Activated CD4-positive, alpha-beta T cell treated with anti-CD3 and anti-CD28 coated beads, Interleukin-10, Interleukin-2, amounts not matched to agents 100 ng/mL and 50 ng/mL, durations not matched to agents 16 hours and 8 hours (primary cell): ENCODE data around the gene HMGB4.

Source experiments
- DNase-seq: peaks from one replicate; pipeline ENCODE4 v3.0.0-alpha.2; 2020

Gene HMGB4, protein sequence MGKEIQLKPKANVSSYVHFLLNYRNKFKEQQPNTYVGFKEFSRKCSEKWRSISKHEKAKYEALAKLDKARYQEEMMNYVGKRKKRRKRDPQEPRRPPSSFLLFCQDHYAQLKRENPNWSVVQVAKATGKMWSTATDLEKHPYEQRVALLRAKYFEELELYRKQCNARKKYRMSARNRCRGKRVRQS

GRCh38 chr1:33863779-33864178, at the start of gene HMGB4:
HMGB4 (plus strand) TSS chr1:33864079; CDS start chr1:33864192, 113 bp downstream.
- DNase-seq, result no peak

- DNase-seq, result no peak
Observed at GRCh38 chr1:33814166-33814565, 49.7 kb upstream of the HMGB4 start.

GRCh38 chr1:33815061-33815460, 48.8 kb upstream of the HMGB4 start:
- no peak for DNase-seq

- DNase-seq, result no peak
Observed at GRCh38 chr1:33818071-33818470, 45.8 kb upstream of the HMGB4 start.

DNA sequence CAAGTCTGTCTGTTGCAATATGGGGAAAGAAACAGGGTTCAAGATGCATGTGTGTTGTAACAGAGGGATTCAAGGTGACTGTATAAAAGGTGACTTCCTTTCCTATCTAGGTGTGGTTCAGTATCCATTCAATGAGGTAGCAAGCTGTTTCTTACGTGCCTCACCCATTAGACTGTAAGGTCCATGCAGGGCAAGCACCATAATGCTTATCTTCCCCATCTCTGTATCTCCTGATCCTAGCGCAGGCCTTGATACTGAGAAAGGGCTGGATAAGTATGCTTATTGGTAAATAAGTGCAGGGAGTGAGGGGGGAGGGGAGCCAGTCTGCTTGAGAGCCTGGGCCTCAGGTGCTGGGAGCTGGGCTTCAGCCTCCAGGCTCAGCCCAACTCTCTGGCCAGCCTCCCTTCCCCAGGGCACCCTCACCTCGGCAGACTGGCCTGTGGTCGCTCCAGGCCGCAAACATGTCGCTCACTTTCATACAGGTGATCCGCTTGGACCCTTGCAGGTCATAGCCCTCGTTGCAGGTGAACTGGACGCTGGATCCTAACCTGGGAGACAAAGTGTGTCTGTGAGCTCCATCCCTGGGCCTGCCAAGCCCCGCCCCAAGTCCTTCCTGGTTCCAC, 44.5 kb upstream of the HMGB4 start:
- no peak for DNase-seq

GRCh38 chr1:33819913-33820311, 44.0 kb upstream of the HMGB4 start:
- DNase-seq, result no peak

DNA sequence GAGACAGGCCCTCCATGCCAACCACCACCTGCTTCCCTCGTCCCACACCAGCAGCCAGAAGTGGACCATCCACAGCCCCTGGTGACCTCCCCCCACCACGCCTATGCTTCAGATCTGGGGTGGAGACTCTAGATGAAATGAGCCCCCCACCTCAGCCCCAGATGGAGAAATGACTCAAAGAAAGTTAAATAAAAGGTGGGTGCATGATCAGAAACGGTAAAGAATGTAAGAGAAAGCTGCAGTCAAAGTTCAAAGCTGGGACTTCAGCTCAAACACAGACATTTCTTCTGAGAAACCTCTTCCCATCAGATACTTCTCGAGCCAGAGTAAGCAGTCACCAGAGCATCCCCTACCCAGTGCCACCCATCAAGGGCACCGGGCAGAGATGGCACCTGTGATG, 43.1 kb upstream of the HMGB4 start:
- no peak for DNase-seq

- no peak for DNase-seq
Observed at GRCh38 chr1:33821291-33821690, 42.6 kb upstream of the HMGB4 start.

DNA sequence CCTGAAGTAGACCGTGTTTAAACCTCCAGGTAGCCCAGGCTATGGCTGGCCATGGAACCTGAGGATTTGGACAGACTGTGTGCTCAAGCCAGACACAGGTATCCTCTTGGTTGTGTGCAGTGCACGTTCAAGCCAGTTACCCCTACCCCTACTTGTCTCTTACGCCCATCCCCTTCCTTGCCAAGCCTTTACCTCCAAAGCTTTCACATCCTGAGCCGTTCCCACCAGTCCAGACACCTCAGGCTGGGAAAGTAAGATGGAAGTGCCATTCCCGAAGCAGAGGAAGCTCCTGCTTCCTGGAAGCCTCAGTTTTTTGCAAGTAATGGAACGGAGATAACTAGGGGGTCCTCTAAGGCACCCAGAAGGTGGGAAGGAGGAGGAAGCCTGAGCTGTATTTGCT, 41.5 kb upstream of the HMGB4 start:
- no peak for DNase-seq

GRCh38 chr1:33823401-33823800, 40.5 kb upstream of the HMGB4 start:
- DNase-seq, result no peak

DNA sequence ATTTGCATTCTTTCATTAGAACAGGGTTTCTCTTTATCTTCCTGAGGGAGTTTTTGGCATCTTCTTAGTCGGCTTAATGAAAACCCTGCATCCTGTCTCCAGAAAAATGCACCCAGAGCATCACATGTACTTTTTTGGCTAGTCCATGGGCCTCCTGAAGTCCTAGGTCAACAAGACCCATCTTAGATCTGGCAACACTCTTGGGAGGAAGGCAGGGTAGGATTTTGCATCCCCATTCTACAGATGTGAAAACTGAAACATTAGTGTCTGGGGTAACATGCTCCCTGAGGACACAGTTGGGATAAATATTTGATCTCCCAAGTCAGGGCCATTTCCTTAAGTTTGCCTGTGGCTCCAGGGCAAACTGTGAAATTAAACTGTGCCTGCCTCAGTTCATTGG, 40.0 kb upstream of the HMGB4 start:
- no peak for DNase-seq

DNA sequence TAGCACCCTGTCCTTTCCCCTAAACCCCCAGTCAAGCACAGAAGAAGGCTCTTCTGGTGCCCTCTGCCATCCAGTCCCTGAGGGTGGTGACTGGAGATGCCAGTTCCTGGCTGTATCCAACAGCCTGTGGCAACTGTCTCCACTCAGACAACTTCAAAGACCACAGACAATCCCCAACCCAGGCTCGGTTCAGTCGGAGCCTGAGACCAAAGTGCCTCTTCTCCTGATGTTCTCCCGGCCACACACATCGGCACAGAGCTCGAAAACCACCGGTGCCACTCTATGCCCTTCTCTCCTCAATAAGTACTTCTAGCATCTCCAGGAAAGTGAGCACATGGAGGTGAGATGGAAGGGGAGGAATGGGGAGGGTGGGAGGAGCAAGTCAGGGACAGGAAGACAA, 39.6 kb upstream of the HMGB4 start:
- DNase-seq, result no peak

DNA sequence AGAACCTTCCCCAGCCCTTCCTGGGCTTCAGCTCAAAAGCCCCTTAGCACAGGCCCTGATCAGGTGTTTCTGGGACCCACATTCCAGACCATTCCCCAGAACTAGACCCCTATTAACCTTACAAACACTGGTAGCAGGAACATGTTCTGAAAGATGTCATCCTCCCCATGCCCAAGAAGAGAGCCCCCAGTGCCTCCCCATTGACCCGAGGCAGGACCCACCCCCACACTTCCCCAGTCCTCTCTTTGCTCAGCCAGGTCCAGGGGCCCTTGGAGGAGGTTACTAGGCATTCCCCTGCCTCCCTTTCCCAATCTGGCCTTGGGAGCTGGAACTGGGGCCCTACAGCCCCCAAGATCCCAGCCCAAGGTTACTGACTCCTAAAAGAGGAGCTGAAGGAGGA, 38.9 kb upstream of the HMGB4 start:
- no peak for DNase-seq

- no peak for DNase-seq
Observed at GRCh38 chr1:33825506-33825905, 38.4 kb upstream of the HMGB4 start.

DNA sequence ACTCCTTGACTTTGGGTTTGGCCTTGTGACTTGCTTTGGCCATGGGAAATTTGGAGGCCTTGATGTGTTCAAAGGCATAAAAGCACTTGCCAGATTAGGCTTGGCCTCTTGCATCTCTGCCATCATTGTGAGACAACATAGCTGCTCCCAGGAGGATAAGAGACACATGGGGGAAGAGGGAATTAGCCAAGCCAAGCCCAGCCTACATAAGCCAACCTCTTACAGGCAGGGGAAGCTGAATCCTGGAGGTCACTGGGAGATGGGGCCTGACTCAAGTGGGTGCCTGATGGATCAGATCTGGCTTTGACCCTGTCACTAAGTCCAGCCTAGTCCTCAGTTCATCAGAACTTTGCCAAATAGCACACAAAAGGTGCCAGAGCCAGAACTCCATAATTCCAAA, 37.6 kb upstream of the HMGB4 start:
- DNase-seq, result no peak

DNA sequence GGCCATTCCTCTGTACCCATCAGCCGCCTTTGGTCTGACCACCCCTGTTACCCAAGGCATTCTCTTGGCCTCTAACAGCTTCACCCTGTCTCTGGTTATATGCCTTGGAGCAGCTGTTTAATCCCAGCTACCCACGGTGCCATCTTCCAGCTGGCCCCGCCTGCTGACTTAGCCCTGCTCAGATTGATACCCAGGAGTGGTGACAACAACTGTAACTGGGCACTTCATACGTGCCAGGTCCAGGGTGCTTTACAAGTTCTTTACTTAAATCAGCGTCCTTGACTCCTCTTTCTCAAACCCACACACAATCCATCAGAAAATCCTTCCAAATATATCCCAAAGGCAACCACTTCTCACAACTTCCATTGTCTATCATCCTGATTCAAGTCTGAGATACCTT, 37.2 kb upstream of the HMGB4 start:
- DNase-seq, result no peak

- no peak for DNase-seq
Observed at GRCh38 chr1:33828059-33828458, 35.8 kb upstream of the HMGB4 start.

- no peak for DNase-seq
Observed at GRCh38 chr1:33828654-33829053, 35.2 kb upstream of the HMGB4 start.

GRCh38 chr1:33836911-33837310, 27.0 kb upstream of the HMGB4 start:
- DNase-seq, result no peak

GRCh38 chr1:33837635-33838034, 26.2 kb upstream of the HMGB4 start:
- DNase-seq, result no peak

GRCh38 chr1:33841494-33841893, 22.4 kb upstream of the HMGB4 start:
- DNase-seq, result no peak

DNA sequence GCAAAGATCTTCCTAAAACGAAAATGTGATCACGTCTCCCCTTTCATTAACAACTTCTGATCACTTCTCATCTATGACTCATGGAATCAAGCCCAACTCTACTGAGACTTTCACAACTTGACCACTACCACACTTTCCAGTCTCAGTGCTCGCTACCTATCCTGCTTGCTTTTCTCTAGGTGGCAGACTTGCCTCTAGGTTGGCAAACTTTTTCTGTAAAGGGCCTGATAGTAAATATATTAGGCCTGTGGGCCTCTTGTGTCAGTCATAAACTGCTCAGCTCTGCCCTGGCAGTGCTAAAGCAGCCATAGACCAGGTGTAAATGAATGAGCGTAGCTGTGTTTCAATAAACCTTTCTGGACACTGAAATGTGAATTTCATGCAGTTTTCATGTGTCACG, 21.5 kb upstream of the HMGB4 start:
- no peak for DNase-seq

DNA sequence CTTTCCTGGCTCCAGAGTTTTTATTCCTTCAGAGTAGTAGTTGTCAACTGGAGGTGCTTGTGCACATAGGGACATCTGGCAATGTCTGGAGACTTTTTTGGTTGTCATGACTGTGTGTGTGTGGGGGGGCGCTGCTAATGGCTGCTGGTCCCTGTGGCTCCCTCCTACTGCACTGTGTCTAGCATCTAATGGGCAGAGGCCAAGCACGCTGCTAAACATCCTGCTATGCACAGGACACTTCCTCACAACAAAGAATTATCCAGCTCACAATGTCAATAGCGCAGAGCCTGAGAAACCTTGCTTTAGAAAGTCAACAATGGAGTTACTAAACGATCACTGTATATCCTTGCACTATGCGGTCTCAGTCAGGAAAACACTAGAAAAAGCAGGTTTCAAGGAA, 19.7 kb upstream of the HMGB4 start:
- no peak for DNase-seq

DNA sequence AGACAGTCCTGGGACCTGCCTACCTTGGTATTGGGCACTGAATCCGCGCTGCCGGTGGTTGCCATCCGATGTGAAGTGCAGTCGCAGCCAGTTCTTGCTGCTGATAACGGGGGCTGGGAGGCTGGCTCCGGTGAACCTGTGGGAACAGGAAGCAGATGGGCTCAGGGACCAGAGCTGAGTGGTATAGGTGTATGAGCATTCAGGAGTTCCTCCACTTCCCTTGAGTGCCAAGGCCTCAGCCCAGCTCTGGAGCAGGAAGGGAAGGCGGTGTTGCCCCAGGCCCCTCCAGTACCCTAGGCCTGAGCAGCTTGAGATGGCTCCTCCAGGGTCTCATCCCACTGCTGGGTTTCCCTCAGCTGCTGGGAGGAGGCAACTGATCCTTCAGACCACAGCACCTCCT, 17.0 kb upstream of the HMGB4 start:
- DNase-seq, result no peak

- DNase-seq, result no peak
Observed at GRCh38 chr1:33848205-33848937, 15.5 kb upstream of the HMGB4 start.
